ENCODE measurements around the gene BRME1. TPM values are rescaled to one million over a fixed set of nuclear protein-coding genes. Genes with fewer than 3 reads are reported as not detected.

BRME1 gene
- total and polyA plus RNA-seq, 5 donors from 2014 or later, result 0.24 to 1.7 (median 0.58) TPM; not detected in 1

- peaks cover 5 to 33% (median 17%) of the 10 kb centered on the region in 4 donors for H3K4me1 Mint-ChIP-seq
- H3K27ac ChIP-seq (ENCODE audit: insufficient read depth, low read length, poor library complexity, severe bottlenecking), result peak overlapping the region; percentile 74
- peak overlapping the region; percentile 32 for H3K4me3 ChIP-seq (ENCODE audit: low read depth, low read length)
- H3K27ac Mint-ChIP-seq, result peak overlapping the region; percentile 94 to 97 (median 95)
- ATAC-seq (ENCODE audit: low read depth in 2 of 2), result peak; percentile 21 to 28
- no peaks in the 10 kb centered on the region for H3K9me3 Mint-ChIP-seq
- peak; percentile 22 to 63 (median 32) for DNase-seq
- no peaks in the 10 kb centered on the region for H3K36me3 Mint-ChIP-seq
- H3K9me3 ChIP-seq (ENCODE audit: control insufficient read depth in 2 of 2, low read length in 2 of 2), result no peaks in the 10 kb centered on the region
- H3K4me1 ChIP-seq (ENCODE audit: control insufficient read depth, insufficient read depth, low read length, poor library complexity, severe bottlenecking), result peaks cover 35% of the 10 kb centered on the region
- no peaks in the 10 kb centered on the region for H3K27me3 ChIP-seq (ENCODE audit: control insufficient read depth, insufficient read depth, low read length)
- H3K4me3 Mint-ChIP-seq, result peak overlapping the region; percentile 29 to 85 (median 68)
- H3K27me3 Mint-ChIP-seq, result peaks cover 7% of the 10 kb centered on the region
- H3K36me3 ChIP-seq (ENCODE audit: control insufficient read depth, insufficient read depth, low read length), result no peaks in the 10 kb centered on the region
Observed at GRCh38 chr19:13850910-13851733, 54.8 kb downstream of the BRME1 start.

DNA sequence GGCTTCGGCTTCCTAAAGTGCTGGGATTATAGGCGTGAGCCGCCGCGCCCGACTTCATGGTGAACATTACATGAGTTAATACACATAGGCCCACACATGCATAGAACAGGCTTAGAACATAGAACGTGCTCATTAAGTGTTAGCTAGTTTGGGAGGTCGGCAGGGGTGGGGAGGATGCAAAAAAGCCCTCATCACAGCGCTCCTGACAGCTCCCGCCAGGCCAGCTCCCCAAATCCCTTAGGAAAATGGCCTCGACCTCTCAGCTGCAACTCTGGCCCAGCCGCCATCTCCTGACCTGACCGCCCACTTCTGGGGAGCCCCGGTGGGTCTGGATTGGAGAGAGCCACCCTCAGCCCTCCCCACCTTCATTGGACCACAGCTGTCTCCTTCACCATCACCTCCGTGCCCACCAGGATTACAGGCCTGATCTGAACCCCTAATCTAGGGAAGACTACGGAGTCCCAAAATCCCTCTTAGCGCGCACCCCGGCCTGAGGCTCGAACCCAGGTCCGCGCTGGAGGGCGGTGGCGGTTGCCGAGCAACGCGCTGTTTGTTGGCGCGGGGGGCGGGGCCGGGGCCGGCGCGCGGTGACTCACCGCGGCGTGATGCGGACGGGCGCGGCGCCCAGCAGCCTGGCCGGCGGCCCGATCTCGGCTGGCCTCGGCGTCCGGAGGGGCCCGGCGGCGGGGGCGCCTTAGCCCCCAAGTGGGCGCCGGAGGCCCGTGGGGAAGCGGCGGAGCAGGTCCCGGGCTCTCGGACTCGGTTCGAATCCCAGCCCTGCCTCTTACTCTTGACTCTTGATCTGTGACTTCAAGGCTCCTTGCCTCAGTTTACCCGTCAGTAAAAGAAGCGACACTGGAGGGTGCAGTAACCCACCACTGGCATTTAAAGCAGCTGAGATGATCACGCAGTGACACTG, 55.7 kb downstream of the BRME1 start:
- DNase-seq (peak; percentile 48 to 61 (median 57)), ATAC-seq (ENCODE audit: low read depth in 2 of 2) (peak in 1 of 2 donors; percentile 3)
- H3K4me3 ChIP-seq (ENCODE audit: low read depth, low read length), result peak overlapping the region; percentile 32
- peaks cover 11% of the 10 kb centered on the region for H3K27me3 Mint-ChIP-seq
- no peaks in the 10 kb centered on the region for H3K9me3 ChIP-seq (ENCODE audit: control insufficient read depth in 2 of 2, low read length in 2 of 2)
- H3K27ac Mint-ChIP-seq, result peak overlapping the region; percentile 94 to 97 (median 95)
- no peaks in the 10 kb centered on the region for H3K27me3 ChIP-seq (ENCODE audit: control insufficient read depth, insufficient read depth, low read length)
- H3K4me1 Mint-ChIP-seq, result peaks cover 5 to 40% (median 24%) of the 10 kb centered on the region in 4 donors
- no peaks in the 10 kb centered on the region for H3K9me3 Mint-ChIP-seq
- no peaks in the 10 kb centered on the region for H3K36me3 Mint-ChIP-seq
- peak overlapping the region; percentile 29 to 85 (median 68) for H3K4me3 Mint-ChIP-seq
- H3K4me1 ChIP-seq (ENCODE audit: control insufficient read depth, insufficient read depth, low read length, poor library complexity, severe bottlenecking), result peaks cover 41% of the 10 kb centered on the region
- H3K27ac ChIP-seq (ENCODE audit: insufficient read depth, low read length, poor library complexity, severe bottlenecking), result peak overlapping the region; percentile 74
- H3K36me3 ChIP-seq (ENCODE audit: control insufficient read depth, insufficient read depth, low read length), result no peaks in the 10 kb centered on the region

GRCh38 chr19:13848798-13849676, 56.9 kb downstream of the BRME1 start:
- ATAC-seq (ENCODE audit: low read depth in 2 of 2) (no peak), DNase-seq (no peak)
- Histone ChIP-seq H3K36me3 (ENCODE audit: control insufficient read depth, insufficient read depth, low read length) (no peaks in the 10 kb centered on the region), H3K4me3 (ENCODE audit: low read depth, low read length) (no peak overlapping the region), H3K4me1 (ENCODE audit: control insufficient read depth, insufficient read depth, low read length, poor library complexity, severe bottlenecking) (peaks cover 53% of the 10 kb centered on the region), H3K27me3 (ENCODE audit: control insufficient read depth, insufficient read depth, low read length) (no peaks in the 10 kb centered on the region), H3K9me3 (ENCODE audit: control insufficient read depth in 2 of 2, low read length in 2 of 2) (no peaks in the 10 kb centered on the region), H3K27ac (ENCODE audit: insufficient read depth, low read length, poor library complexity, severe bottlenecking) (peak overlapping the region; percentile 99)
- Mint-ChIP-seq H3K27ac (peak overlapping the region; percentile 77 to 95 (median 94)), H3K4me1 (peaks cover 5 to 53% (median 27%) of the 10 kb centered on the region in 4 donors), H3K36me3 (no peaks in the 10 kb centered on the region), H3K27me3 (peaks cover 11% of the 10 kb centered on the region), H3K4me3 (peak overlapping the region; percentile 21 to 77 (median 62)), H3K9me3 (no peaks in the 10 kb centered on the region)

DNA sequence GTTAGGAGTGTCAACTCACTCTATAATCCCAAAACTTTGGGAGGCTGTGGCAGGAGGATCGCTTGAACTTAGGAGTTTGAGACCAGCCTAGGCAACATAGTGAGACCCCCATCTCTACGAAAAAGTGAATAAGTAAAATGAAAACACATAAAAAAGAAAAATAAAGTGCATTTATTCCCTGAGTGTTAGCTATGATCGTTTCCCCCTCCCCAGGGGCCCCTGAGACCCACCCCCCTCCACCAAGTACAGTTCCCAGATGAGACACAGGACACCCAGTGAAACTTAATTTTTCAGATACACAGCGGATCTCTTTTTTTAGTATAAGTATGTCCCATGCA, 57.6 kb downstream of the BRME1 start:
- peaks cover 61% of the 10 kb centered on the region for H3K4me1 ChIP-seq (ENCODE audit: control insufficient read depth, insufficient read depth, low read length, poor library complexity, severe bottlenecking)
- H3K4me3 Mint-ChIP-seq, result peak overlapping the region; percentile 53 to 77 (median 65)
- H3K9me3 ChIP-seq (ENCODE audit: control insufficient read depth in 2 of 2, low read length in 2 of 2), result no peaks in the 10 kb centered on the region
- H3K27me3 ChIP-seq (ENCODE audit: control insufficient read depth, insufficient read depth, low read length), result no peaks in the 10 kb centered on the region
- no peak overlapping the region for H3K4me3 ChIP-seq (ENCODE audit: low read depth, low read length)
- H3K36me3 ChIP-seq (ENCODE audit: control insufficient read depth, insufficient read depth, low read length), result no peaks in the 10 kb centered on the region
- H3K36me3 Mint-ChIP-seq, result no peaks in the 10 kb centered on the region
- H3K27ac ChIP-seq (ENCODE audit: insufficient read depth, low read length, poor library complexity, severe bottlenecking), result peak overlapping the region; percentile 99
- H3K9me3 Mint-ChIP-seq, result no peaks in the 10 kb centered on the region
- peaks cover 11% of the 10 kb centered on the region for H3K27me3 Mint-ChIP-seq
- DNase-seq (no peak), ATAC-seq (ENCODE audit: low read depth in 2 of 2) (no peak)
- H3K27ac Mint-ChIP-seq, result peak overlapping the region; percentile 60 to 100 (median 95)
- H3K4me1 Mint-ChIP-seq, result peaks cover 5 to 58% (median 27%) of the 10 kb centered on the region in 4 donors

- Mint-ChIP-seq H3K27me3 (peaks cover 11% of the 10 kb centered on the region), H3K36me3 (no peaks in the 10 kb centered on the region), H3K27ac (peak overlapping the region; percentile 97 to 100 (median 100)), H3K9me3 (no peaks in the 10 kb centered on the region), H3K4me1 (peaks cover 5 to 62% (median 27%) of the 10 kb centered on the region in 4 donors), H3K4me3 (peak overlapping the region; percentile 89 to 95 (median 93))
- no peaks in the 10 kb centered on the region for H3K36me3 ChIP-seq (ENCODE audit: control insufficient read depth, insufficient read depth, low read length)
- peak; percentile 78 to 84 (median 79) for DNase-seq
- peaks cover 66% of the 10 kb centered on the region for H3K4me1 ChIP-seq (ENCODE audit: control insufficient read depth, insufficient read depth, low read length, poor library complexity, severe bottlenecking)
- peak; percentile 6 to 10 for ATAC-seq (ENCODE audit: low read depth in 2 of 2)
- no peaks in the 10 kb centered on the region for H3K27me3 ChIP-seq (ENCODE audit: control insufficient read depth, insufficient read depth, low read length)
- peak overlapping the region; percentile 99 for H3K27ac ChIP-seq (ENCODE audit: insufficient read depth, low read length, poor library complexity, severe bottlenecking)
- peak overlapping the region; percentile 48 for H3K4me3 ChIP-seq (ENCODE audit: low read depth, low read length)
- H3K9me3 ChIP-seq (ENCODE audit: control insufficient read depth in 2 of 2, low read length in 2 of 2), result no peaks in the 10 kb centered on the region
Observed at GRCh38 chr19:13847407-13848339, 58.2 kb downstream of the BRME1 start.

- Histone ChIP-seq H3K27ac (ENCODE audit: insufficient read depth, low read length, poor library complexity, severe bottlenecking) (peak overlapping the region; percentile 99), H3K4me1 (ENCODE audit: control insufficient read depth, insufficient read depth, low read length, poor library complexity, severe bottlenecking) (peaks cover 68% of the 10 kb centered on the region), H3K9me3 (ENCODE audit: control insufficient read depth in 2 of 2, low read length in 2 of 2) (no peaks in the 10 kb centered on the region), H3K36me3 (ENCODE audit: control insufficient read depth, insufficient read depth, low read length) (no peaks in the 10 kb centered on the region), H3K4me3 (ENCODE audit: low read depth, low read length) (peak overlapping the region; percentile 59), H3K27me3 (ENCODE audit: control insufficient read depth, insufficient read depth, low read length) (no peaks in the 10 kb centered on the region)
- peaks cover 11% of the 10 kb centered on the region for H3K27me3 Mint-ChIP-seq
- DNase-seq (peak; percentile 93 to 99 (median 97)), ATAC-seq (ENCODE audit: low read depth in 2 of 2) (peak; percentile 76)
- H3K27ac Mint-ChIP-seq, result peak overlapping the region; percentile 97 to 100 (median 100)
- H3K4me1 Mint-ChIP-seq, result peaks cover 5 to 66% (median 29%) of the 10 kb centered on the region in 4 donors
- H3K9me3 Mint-ChIP-seq, result peaks cover 0 to 4% (median 0%) of the 10 kb centered on the region in 7 donors
- H3K36me3 Mint-ChIP-seq, result no peaks in the 10 kb centered on the region
- peak overlapping the region; percentile 89 to 95 (median 93) for H3K4me3 Mint-ChIP-seq
Observed at GRCh38 chr19:13846557-13847406, 59.1 kb downstream of the BRME1 start.
